HepG2 (cell line): ENCODE data around the gene KLHL30. TPM values are rescaled to one million over a fixed set of nuclear protein-coding genes. Genes with fewer than 3 reads are reported as not detected.

Experiments used
- CBX1 ChIP-seq: IDR thresholded peaks from one replicate; pipeline ENCODE4 v1.6.1; 2016; ENCODE audit warnings: antibody characterized with exemption, low read depth
- NFE2L2 ChIP-seq: fragments of 150-350 bp; IDR thresholded peaks from 2 replicates; pipeline ENCODE4 v1.6.1; 2014; ENCODE audit warnings: low read length
- RFXANK ChIP-seq: IDR thresholded peaks from 2 replicates; pipeline ENCODE4 v1.6.1; 2016
- ZFAT ChIP-seq: sonication (generic); formaldehyde crosslinking; conservative IDR thresholded peaks from 2 replicates; pipeline ENCODE4 v1.8.1; 2023; ENCODE audit warnings: missing genetic modification reagents, inconsistent platforms
- ZNF563 ChIP-seq: sonication (generic); formaldehyde crosslinking; IDR thresholded peaks from 2 replicates; pipeline ENCODE4 v1.8.0; 2022; ENCODE audit warnings: mild to moderate bottlenecking, moderate library complexity, missing genetic modification reagents
- ZNF788 ChIP-seq: sonication (generic); formaldehyde crosslinking; IDR thresholded peaks from 2 replicates; pipeline ENCODE4 v1.5.0; 2020; ENCODE audit warnings: mild to moderate bottlenecking, missing genetic modification reagents, borderline replicate concordance
- ZNF879 ChIP-seq: sonication (generic); formaldehyde crosslinking; IDR thresholded peaks from 2 replicates; pipeline ENCODE4 v1.8.1; 2023; ENCODE audit warnings: missing genetic modification reagents
- polyA plus RNA-seq, 8 experiments: library from polyadenylated mRNA; depleted of rRNA in 3 of 8; stranded (reverse) in 7 of 8; unstranded in 1 of 8; fragments of >200 nt; fragmentation: Illumina TruSeq in 4 of 8; extraction: Trizol in 4 of 8; gene quantifications; 2 replicates each; pipeline versions ENCODE4 v1.2.1 to v1.2.3, GENCODE V29; 2011 to 2016; ENCODE audit warnings: low read depth in 4 of 8, missing spikeins in 1 of 8, mixed read lengths in 1 of 8; ENCODE audit not compliant: insufficient read depth in 1 of 8
- total RNA-seq, 5 experiments: library from RNA; depleted of rRNA; stranded (reverse); fragments of >200 nt; fragmentation: Illumina TruSeq; extraction: Trizol; gene quantifications; 2 replicates each; pipeline ENCODE4 v1.2.3, GENCODE V29; 2016; ENCODE audit warnings: low read depth in 1 of 5
- TF ChIP-seq, protein P1 (sequence below): sonication (generic); formaldehyde crosslinking; conservative IDR thresholded peaks from 2 replicates; pipeline ENCODE4 v1.8.0; 2022; ENCODE audit warnings: mild to moderate bottlenecking, moderate library complexity, missing genetic modification reagents
- TF ChIP-seq, protein P2 (sequence below): sonication (generic); formaldehyde crosslinking; IDR thresholded peaks from 2 replicates; pipeline ENCODE4 v1.4.0; 2020; ENCODE audit warnings: missing genetic modification reagents
- TF ChIP-seq, protein P3 (sequence below), 2 experiments: fragments of 450-650 bp in 1 of 2; sonication (generic) in 1 of 2; formaldehyde crosslinking in 1 of 2; IDR thresholded peaks; 2 replicates each; pipeline versions ENCODE4 v1.6.1 to v1.8.0; 2016 to 2022; ENCODE audit warnings: antibody characterized with exemption in 1 of 2, mild to moderate bottlenecking in 1 of 2, missing genetic modification reagents in 1 of 2
- TF ChIP-seq, protein P4 (sequence below): fragments of 450-650 bp; IDR thresholded peaks from 2 replicates; pipeline ENCODE4 v1.6.1; 2017

The KLHL30 gene
- total and polyA plus RNA-seq, 2 of the 13 experiments (the other 11 are each of a cell fraction or from before 2014, with no cell fraction given): 0.05 TPM; not detected in 1

DNA sequence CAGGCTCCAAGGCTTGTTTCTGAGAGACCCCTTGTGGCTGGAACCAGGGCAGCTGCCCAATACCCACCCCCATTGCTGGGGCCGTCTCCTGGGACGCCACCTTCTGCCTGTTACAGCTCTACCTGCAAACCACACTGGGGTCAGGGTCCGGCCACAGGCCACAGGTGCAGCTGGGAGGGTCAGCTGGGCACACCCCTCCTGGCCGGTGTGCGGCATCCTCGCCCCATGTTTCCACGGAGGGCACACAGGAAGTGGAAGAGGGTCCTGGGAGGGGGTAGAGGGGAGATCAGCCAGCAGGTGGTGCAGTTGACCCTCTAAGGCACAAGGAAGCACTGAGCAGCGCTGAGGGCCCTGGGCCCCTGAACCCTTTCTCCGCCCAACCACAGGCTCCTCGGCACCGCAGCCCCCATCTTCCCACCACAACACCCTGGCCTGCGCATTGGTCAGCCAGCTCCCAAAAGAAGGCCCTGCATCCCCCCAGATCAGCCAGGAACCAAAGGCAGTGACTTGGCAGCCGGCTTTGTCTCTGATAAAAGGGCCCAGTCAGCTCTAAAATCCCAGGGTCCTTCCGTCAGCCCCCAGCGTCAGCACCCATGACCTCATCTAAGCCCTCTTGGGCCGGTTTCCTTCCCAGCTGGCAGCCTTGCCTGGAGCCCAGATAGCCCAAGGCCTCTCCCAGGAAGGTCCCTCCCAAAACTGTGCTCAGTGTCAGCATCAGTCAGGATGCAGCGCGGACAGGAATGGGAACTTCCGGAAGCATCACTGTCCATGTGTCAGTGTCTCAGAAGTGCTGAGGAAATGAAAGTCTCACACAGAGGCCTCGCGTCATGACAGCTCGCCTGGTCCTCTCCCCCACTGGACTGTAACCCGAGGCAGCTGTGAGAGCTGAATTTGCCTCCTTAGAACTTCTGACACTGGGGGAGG is 22.0 kb downstream of the KLHL30 start (continued):
- TF ChIP-seq, protein P1, sequence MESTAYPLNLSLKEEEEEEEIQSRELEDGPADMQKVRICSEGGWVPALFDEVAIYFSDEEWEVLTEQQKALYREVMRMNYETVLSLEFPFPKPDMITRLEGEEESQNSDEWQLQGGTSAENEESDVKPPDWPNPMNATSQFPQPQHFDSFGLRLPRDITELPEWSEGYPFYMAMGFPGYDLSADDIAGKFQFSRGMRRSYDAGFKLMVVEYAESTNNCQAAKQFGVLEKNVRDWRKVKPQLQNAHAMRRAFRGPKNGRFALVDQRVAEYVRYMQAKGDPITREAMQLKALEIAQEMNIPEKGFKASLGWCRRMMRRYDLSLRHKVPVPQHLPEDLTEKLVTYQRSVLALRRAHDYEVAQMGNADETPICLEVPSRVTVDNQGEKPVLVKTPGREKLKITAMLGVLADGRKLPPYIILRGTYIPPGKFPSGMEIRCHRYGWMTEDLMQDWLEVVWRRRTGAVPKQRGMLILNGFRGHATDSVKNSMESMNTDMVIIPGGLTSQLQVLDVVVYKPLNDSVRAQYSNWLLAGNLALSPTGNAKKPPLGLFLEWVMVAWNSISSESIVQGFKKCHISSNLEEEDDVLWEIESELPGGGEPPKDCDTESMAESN: no peak
- TF ChIP-seq RFXANK (CRISPR knock-in tag): no peak
- TF ChIP-seq ZNF879 (CRISPR knock-in tag): no peak
- TF ChIP-seq, protein P2, sequence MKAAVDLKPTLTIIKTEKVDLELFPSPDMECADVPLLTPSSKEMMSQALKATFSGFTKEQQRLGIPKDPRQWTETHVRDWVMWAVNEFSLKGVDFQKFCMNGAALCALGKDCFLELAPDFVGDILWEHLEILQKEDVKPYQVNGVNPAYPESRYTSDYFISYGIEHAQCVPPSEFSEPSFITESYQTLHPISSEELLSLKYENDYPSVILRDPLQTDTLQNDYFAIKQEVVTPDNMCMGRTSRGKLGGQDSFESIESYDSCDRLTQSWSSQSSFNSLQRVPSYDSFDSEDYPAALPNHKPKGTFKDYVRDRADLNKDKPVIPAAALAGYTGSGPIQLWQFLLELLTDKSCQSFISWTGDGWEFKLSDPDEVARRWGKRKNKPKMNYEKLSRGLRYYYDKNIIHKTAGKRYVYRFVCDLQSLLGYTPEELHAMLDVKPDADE: no peak
- TF ChIP-seq NFE2L2: no peak
- TF ChIP-seq ZFAT (CRISPR knock-in tag): no peak
- TF ChIP-seq, protein P3, sequence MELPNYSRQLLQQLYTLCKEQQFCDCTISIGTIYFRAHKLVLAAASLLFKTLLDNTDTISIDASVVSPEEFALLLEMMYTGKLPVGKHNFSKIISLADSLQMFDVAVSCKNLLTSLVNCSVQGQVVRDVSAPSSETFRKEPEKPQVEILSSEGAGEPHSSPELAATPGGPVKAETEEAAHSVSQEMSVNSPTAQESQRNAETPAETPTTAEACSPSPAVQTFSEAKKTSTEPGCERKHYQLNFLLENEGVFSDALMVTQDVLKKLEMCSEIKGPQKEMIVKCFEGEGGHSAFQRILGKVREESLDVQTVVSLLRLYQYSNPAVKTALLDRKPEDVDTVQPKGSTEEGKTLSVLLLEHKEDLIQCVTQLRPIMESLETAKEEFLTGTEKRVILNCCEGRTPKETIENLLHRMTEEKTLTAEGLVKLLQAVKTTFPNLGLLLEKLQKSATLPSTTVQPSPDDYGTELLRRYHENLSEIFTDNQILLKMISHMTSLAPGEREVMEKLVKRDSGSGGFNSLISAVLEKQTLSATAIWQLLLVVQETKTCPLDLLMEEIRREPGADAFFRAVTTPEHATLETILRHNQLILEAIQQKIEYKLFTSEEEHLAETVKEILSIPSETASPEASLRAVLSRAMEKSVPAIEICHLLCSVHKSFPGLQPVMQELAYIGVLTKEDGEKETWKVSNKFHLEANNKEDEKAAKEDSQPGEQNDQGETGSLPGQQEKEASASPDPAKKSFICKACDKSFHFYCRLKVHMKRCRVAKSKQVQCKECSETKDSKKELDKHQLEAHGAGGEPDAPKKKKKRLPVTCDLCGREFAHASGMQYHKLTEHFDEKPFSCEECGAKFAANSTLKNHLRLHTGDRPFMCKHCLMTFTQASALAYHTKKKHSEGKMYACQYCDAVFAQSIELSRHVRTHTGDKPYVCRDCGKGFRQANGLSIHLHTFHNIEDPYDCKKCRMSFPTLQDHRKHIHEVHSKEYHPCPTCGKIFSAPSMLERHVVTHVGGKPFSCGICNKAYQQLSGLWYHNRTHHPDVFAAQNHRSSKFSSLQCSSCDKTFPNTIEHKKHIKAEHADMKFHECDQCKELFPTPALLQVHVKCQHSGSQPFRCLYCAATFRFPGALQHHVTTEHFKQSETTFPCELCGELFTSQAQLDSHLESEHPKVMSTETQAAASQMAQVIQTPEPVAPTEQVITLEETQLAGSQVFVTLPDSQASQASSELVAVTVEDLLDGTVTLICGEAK (IDR thresholded peaks at IDR 0.05): no peak
- TF ChIP-seq, protein P3 (CRISPR knock-in tag; IDR thresholded peaks at IDR 0.05): no peak
- TF ChIP-seq CBX1: no peak
- TF ChIP-seq, protein P4, sequence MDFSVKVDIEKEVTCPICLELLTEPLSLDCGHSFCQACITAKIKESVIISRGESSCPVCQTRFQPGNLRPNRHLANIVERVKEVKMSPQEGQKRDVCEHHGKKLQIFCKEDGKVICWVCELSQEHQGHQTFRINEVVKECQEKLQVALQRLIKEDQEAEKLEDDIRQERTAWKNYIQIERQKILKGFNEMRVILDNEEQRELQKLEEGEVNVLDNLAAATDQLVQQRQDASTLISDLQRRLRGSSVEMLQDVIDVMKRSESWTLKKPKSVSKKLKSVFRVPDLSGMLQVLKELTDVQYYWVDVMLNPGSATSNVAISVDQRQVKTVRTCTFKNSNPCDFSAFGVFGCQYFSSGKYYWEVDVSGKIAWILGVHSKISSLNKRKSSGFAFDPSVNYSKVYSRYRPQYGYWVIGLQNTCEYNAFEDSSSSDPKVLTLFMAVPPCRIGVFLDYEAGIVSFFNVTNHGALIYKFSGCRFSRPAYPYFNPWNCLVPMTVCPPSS: no peak
- TF ChIP-seq ZNF788: peak; percentile 66
- no peak for TF ChIP-seq ZNF563 (CRISPR knock-in tag)
